Activated gamma-delta T cell treated with Interleukin-2 at 50 U/mL for 16 hours (primary cell): ENCODE measurements around the gene SELENOK.

Experiments used
- DNase-seq: peaks from one replicate; pipeline ENCODE4 v3.0.0-alpha.2; 2020

SELENOK gene

DNA sequence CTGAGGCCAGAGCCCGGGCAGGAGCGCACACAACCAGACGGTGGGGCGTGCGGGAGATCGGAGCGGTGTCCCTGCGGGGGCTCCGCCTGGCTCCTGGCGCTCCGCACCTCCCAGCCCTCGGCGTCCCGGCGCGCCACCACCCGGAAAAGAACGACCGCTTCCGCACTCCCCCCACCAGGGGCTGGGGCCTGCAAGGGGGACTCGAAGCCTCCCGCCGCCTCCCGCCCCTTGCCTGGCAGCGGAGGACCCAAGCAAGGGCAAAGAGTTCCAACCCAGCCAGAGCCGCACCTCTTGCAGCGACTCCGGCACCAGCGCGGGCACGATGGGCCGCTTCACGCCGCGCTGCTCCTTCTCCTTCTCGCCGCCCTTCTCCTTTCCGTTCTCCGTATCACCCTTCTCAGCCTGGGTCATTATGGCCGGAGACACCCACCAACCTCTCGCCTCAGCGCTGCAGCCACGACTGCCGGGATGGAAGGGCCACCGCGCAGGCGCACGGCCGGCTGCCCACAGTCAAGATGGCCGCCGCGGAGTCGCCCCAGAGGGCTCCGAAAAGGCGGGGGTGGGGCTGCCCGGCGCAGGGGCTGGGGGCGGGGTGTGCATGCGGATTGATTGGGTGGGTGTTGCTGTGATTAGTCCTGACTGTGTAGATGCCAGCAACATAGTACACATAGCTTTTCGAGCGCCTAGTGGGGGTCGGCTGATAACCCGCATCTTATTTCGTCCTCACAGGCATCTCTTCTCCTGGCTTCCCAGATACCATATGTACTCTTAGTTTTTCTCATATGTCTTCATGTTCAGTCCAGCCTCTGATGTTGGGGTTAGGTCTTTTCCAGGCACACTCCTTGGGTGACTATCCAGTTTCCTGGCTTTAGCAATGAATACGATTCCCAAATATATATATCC, 9.7 kb downstream of the SELENOK start, which contains the start of gene ACTR8:
Gene ACTR8 (minus strand): TSS at position 462 of the 903 bp plus-strand sequence. CDS start 51 bp downstream, at position 411.
- DNase-seq, result peak; percentile 80

DNA sequence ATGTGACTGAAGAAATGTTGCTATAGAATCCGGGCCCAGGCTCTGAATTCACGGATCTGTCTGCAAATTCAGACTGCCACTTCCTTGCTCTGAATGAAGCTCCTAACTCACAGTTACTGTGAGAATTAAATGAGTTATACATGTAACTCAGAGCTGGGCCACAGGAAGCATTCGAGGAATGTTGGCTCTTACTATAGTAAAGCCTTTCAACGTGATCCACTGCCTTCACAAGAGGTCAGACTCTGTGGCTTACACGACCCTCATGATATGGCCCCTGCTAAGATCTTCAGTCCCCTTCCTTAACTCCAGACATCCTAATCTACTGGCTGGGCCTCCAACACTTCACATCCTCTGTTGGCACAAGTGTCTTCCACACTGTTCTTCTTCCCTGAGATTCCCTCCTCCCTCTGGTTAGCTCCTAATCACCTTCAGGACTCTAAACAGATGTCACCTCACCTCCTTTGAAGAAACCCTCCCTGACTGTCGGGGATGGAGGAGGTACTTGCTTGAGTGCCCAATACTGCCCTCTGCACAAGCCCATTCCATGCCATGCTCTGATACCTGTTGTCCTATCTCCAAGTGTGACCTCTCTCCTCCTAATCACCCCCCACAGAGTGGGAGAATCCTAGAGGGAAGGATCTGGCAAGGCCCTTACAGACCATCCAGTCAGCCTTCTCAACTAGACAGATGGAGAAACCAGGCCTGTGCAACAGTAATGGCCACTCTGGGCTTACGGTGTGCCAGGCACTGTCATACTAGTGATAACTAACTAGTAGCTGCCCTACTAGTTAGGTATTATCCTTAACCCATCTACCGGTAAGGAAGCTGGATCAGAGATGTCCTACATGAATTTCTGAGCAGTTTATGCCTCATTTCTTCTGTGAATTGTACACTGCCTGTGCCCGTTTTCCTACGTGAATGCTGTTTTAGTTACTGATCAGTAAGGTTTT, 11.0 kb downstream of the SELENOK start:
- no peak for DNase-seq

DNA sequence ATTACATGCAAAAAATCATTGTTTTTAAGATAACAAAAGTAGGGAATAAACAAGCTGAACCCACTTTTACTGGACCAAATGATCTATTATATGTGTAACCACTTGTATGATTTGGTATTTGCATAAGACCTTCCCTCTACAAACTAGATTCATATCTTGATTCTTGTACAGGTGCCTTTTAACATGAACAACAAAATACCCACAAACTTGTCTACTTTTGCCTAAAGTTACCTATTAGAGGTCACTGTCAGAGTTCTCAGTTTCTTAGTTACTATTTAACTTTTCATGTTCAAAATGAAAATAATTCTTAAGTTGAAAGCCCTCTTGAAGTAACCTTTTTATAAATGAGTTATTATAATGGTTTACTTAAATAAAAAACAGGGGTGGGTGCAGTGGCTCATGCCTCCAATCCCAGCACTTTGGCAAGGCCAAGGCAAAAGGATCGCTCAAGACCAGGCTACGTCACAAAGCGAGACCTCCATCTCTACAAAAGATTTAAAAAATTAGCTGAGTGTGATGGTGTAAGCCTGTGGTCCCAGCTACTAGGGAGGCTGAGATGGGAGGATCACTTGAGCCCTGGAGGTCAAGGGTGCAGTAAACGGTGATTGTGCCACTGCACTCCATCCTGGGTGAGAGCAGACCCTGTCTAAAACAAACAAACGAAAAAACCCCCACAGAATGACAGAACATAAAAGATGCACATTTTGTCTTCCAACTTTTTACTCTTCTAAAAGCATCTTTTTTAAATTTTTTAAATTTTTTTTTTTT, 25.7 kb downstream of the SELENOK start:
- no peak for DNase-seq

DNA sequence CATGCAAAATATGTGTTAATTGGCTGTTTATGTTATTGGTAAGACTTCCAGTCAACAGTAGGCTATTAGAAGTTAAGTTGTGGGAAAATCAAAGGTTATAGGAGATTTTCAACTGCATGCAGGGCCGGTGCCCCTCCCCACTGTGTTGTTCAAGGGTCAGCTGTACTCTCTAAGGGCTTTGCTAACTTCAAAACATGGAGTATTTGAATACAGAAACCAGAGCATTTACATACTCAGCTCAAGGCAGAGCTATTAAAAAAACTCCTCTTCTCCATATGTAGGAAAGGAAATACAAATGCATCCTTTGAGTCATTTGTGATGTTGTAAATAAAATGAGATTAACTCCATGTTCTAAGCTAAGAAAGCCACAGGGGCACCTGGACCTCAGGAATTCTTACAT, 28.5 kb downstream of the SELENOK start:
- DNase-seq, result no peak

DNA sequence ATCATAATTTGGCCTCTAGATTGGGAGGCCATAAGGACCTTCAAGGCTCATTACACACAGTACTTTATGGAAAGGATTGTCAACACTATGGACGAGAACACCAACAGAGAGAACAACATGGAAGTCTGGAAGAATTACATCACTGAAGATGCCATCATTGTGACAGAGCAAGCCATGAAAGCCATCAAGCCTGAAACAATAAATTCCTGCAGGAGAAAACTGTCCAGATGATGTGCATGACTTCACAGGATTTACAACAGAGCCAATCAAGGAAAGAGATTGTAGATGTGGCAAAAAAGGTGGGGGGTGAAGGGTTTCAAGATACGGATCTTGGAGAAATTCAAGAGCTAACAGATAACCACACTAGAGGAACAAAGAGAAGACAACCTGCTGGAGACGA, 29.4 kb downstream of the SELENOK start:
- no peak for DNase-seq

DNA sequence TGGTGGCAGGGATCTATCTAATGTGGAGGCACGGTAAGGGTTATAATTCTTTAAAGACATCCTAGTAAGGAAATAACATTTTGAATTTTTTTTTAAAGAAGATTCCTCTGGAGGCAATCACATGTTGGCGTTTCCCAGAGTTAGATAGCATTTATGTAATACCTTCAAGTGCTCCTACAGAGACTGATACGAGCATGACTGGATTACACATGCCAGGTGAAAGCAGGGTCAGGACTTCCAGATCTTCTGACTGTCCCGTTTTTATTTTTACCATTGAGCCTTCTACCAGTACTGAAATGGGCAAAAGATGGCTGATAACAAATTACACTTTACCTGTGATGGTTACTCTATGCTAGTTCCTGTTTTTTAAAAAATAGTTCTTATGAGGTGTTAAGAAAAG, 31.5 kb downstream of the SELENOK start:
- no peak for DNase-seq

DNA sequence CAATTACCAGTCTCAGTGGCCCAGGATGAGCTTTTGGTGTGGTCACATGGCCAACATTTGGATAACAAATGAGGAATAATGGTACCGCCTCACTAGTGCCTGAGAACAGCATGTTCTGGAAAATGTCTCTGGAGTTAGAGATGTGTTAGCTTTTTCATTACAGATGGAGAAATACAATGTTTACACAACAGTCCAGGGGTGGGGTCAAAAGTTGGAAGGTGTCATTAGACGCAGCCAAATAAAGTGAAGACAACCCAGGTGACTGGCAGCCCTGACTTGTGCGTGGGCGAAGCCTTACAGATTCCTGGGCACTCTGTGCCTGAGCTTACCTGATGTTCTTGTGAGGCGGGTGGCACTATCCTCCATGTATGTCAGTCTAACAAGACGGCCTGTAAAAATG, 32.5 kb downstream of the SELENOK start:
- DNase-seq, result no peak

DNA sequence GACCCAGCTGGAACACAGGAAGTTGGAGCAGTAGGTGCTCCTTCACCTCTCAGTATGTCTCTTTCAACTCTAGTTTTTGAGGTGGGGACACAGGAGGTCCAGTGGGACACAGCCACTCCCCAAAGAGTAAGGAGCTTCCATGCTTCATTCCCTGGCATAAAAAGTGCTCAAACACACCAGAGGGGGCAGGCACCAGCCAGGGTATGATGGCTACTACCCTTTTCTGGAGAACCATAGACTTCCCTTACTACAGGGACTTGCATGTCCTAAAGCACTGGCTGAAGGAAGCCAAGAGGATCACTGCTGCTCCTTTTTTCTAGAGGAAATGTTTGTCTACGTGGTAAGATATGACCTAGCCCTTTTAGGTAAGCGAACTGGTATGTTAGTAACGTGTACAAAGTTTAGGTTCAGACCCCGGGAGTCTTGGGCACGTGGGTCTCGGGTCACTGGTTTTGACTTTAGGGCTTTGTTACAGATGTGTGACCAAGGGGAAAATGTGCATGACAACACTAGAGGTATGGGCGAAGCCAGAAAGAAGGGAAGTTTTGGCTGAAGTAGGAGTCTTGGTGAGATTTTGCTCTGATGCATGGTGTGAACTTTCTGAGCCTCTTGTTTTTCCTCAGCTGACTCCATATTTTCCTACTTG, 33.4 kb downstream of the SELENOK start:
- DNase-seq, result no peak

DNA sequence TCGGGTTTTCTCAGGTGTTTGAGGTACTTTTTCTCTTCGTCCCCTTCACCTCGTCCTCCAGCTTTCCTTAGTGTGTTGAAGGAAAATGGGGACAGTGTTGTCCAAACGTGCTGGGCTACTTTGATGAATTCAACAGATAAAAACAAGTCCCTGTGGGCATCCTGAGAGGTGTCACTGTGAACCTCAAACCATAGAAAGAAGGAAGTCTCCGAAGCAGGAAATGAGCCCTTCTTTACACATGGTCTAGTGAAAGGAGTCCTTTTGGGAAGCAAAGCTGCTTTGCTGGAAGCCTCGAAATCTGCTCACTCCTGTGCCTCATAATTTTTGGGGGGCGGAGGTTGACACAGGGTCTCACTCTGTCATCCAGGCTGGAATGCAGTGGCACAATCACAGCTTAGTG, 34.7 kb downstream of the SELENOK start:
- DNase-seq, result no peak

DNA sequence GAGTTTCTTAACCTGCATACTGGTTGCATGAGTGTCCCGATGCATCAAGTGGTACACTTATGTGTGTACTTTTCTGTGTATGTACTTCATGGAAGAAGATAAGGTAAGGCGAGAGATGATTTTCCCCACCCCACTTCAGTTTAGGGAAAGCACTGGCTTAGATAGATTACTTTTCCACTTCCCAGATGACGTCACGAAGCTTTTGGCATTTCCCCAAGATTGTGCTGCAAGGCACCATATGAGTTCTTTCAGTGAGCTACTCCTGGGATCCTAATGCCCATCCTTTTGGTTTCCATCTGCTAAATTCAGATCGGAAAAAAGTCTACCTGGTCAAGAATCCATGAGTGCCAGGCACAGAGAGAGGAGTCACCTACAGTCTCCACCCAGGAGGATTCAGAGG, 40.8 kb downstream of the SELENOK start:
- DNase-seq, result no peak

DNA sequence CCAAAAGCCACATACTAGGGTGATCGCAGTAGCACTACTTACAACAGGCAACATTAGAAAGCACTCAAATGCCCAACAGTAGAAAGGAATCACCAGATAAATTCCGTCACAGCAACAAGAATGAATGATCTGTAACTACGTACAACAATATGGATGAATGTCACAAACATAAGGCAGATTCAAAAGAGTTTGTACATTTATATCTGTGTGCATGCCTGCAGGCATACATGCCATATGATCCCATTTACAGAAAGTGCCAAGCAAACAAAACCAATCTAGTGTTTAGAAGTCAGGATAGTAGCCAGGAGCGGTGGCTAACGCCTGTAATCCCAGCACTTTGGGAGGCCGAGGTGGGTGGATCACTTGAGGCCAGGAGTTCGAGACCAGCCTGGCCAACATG, 41.7 kb downstream of the SELENOK start:
- DNase-seq, result no peak

DNA sequence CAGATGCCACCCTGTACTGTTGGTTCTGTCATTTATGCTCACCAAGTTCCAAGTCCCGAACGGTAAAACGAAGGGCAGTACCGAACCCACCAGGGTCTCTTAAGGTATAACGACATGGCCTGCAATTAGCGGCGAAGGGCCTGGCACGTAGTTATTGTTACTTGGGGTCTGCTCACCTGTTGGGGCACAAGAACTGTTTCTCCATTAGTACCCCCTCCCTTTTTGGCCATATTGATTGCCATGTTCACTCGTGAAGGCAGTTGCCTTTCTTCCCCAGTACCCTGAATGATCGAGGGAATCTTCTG, 44.9 kb downstream of the SELENOK start:
- no peak for DNase-seq

DNA sequence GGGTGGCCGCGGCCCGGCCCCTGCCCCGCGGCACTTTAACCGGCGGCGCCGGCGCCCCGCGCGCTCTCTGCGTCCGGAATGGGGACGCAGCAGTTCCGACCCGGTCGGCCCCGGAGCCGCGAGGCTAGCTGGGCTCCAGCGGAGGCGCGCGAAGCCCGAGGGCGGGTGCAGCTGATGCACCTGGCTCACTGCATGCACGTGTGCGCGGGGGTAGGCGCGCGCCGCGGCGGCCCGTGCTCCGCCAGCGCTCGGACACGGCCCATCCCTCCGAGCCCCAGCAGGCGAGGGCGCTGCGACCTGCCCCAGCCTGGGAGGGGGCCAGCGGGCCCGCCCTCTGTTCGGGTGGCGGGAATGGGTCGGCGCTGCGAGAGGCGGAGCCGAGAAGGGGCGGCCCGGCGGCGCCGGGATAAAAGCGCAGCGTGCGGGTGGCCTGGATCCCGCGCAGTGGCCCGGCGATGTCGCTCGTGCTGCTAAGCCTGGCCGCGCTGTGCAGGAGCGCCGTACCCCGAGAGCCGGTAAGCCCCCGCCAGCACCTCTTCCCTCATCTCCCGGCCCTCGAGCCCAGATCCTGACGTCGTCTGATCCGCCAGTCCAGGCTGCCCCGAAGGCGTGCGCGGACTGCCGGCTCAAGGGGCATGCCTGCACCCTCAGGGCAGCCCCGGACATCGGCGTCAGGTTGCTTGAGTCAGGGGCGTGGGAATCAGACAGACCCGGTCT, 45.4 kb downstream of the SELENOK start, which contains the start of the genes CHDH and IL17RB:
Gene CHDH (minus strand): TSS at position 286 of the 717 bp plus-strand sequence. CDS start 22,411 bp downstream, outside the sequence.
Gene IL17RB (plus strand): TSS at position 435 of the 717 bp plus-strand sequence. CDS start 21 bp downstream, at position 456.
- no peak for DNase-seq

DNA sequence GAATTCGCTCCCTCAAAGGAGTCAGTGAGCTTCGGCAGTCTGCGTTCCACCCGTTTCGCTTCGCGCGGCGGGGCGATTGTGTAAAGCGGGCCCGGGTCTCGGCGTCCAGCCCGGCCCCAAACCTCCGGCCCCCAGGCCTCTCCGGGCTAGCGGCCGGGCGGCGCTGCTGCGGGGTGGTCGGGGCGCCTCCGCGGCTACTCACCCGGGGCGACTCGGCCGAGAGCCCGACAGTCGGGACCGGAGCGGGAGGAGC, 45.9 kb downstream of the SELENOK start:
- no peak for DNase-seq

DNA sequence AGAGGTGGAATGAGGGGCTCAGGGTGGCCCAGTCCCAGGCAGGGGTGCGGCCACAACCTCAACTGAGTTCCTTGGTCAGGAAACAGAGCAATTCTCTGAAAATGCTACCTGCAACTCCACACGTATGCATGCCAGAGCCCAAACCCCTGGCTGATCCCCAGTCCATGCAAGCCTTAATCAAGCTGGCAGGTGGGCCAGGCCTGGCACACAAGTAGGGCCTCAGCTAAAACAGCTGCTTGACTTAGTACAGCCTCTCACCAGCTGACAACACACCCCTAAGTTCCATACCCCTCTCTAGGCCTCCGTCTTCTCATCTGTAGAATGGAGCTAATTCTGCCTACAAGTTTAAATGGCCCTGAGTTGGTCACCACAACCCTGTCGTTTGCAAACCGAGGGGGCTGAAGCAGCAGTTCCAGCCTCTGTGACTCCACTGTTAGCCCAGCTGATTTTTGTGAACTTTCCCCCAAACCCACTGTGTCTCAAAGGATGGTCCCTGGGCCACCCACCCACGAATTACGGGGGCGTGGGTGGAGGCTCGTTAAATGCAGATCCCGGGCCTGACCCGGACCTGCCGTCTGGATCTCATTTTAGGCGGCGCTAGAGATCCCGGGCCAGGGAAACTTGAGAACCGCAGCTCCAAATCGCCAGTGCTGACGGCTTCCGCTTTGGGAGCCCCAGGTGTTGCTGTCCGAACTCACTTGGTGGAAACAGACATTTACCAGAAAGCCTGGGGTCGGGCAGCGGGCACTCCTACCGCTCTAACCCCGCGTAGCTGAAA, 46.4 kb downstream of the SELENOK start:
- no peak for DNase-seq

DNA sequence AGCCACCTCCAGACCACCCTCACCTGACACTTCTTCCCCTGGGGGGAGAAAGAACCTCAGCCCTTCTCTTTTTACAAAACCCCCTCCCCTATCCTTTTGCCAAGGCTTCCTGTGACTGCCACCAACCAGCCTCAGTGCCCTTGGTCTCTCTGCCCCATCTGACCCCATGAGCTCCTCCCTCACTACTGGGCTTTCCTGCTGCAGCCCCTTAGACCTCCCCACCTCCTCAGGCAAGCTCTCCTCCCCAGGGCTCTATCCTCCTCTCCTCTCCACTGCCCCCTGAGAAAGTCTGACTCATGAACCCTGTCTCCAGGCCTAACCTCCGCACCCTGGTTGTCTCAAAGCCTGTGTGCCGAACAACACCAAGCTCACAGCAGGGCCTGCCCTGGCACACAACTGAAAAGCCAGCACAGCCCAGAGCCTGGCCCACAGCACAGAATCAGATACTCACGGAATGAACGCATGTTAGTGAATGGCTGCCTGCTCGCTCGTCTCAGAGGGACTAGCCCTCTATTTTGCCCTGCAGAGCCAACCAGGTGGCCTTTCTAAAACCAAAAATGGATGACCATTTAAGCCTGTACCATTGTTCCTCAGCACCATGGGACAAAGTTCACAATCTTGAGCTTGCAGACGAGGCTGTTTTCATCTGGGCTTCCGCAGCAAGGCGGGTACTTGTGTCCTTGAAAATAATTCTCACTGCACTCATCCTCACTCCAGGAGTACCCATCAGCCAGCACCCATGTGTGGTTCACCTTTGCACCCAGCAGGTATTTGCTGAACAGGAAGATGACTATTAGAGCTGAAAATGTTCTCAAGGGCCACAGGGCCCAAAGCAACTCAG, 47.2 kb downstream of the SELENOK start:
- no peak for DNase-seq

DNA sequence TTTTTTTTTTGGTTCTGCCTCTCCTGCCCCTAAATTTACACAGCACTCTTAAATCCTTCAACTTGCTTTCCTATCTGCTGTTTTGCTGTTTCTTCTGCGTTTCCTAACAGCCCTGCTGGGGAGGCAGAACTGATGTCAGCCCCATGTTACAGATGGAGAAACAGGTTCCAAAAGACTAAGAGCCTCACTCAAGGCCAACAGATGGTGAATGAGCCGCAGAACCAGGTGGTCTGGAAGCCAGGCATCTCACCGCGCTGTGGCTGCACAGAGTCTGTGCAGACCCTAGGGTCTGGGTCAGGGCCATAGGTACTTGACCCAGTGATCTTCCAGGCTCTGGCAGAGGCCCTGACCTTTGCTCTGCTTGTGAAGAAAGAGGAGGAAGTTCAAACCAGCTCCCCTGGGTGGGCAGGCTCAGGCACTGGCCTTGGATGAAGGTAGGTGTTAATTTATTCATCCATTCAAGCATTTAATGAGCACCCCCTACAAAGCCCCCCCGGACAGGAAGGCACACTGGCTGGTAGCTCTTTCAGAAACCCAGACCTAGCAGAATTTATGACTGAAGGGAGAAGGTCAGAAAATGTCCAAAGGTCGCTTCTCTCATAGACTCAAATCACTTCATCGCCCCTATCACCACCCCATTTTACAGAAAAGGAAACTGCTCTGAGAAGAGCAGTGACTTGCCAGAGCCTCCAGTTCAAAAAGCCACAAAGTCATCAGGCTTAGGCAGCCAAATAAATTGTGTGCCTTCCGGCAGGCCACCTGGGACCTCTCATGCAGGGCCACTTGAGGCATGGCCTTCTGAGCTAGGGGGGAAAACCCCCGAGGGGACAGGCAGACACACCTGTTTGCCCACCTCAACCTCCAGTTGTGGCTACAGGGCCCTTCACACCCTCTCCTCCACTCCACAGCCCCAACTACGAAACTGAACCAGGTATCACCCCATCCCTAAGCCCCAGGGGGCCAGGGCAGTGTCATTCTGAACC, 48.2 kb downstream of the SELENOK start:
- no peak for DNase-seq

DNA sequence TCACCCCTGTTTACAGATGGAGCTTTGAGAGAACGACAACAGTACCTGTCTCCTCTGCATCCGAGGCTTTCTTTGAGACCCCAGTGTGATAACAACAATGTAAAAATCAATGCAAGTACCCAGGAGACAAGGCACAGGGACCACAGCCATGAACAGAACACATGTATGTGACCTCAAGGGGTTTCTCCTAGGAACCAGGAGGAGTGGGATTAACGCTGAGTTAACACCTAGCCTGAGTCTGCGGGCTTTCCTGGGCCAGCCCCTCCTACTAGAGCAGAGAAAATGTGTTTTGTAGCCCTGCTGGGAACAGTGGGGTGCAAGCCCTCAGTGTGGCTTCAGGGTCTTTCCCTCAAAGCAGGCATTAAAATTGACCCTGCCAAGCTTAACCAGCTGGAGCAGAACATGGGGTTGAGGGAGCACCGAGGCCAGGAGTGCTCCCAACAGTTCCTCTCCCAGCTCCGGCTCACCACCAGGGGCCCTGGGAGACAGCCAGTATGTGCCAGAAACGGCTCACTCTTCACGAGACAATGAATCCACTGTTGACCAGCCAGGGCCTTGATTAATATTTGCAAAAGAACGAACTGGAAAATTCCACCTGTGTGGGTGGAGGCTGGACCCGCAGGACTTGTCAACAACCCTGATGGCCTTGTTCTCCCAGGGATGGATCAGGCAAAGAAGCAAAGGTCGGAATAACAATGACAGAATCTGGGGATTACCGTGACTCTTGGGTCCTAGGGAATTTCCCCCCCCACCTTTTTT, 49.0 kb downstream of the SELENOK start:
- no peak for DNase-seq
